DMS153 treated with DMSO at 0.1 percent for 48 hours (cell line): ENCODE results near the gene RNF32.

Experiments used
- DNase-seq: peaks from one replicate; lab custom pipeline; 2025; ENCODE audit not compliant: unreplicated experiment; lab: John Stamatoyannopoulos, UW

The RNF32 gene

GRCh38 chr7:156640257-156640948 lies at the start of gene RNF32:
TSS of gene RNF32 (plus strand) at chr7:156640774. CDS start at chr7:156643878, 3,104 bp downstream.
- peak; percentile 85 for DNase-seq

- no peak for DNase-seq
These were observed 48.3 kb upstream of the RNF32 start for GRCh38 chr7:156592155-156592884.

- no peak for DNase-seq
These were observed 46.1 kb upstream of the RNF32 start for GRCh38 chr7:156594283-156595080.

- no peak for DNase-seq
These were observed 40.1 kb upstream of the RNF32 start for GRCh38 chr7:156600496-156600895.

- DNase-seq, result no peak
These were observed 38.3 kb upstream of the RNF32 start for GRCh38 chr7:156602283-156602682.

- DNase-seq, result no peak
These were observed 37.6 kb upstream of the RNF32 start for GRCh38 chr7:156603011-156603410.

- no peak for DNase-seq
These were observed 36.9 kb upstream of the RNF32 start for GRCh38 chr7:156603629-156604028.

- no peak for DNase-seq
These were observed 36.3 kb upstream of the RNF32 start for GRCh38 chr7:156604311-156604710.

GRCh38 chr7:156604836-156605695 lies 35.5 kb upstream of the RNF32 start:
- no peak for DNase-seq

- DNase-seq, result no peak
These were observed 34.4 kb upstream of the RNF32 start for GRCh38 chr7:156606135-156606534.

- no peak for DNase-seq
These were observed 33.8 kb upstream of the RNF32 start for GRCh38 chr7:156606691-156607331.

- no peak for DNase-seq
These were observed 33.0 kb upstream of the RNF32 start for GRCh38 chr7:156607332-156608172.

- DNase-seq, result no peak
These were observed 32.4 kb upstream of the RNF32 start for GRCh38 chr7:156608173-156608478.

GRCh38 chr7:156609010-156609877 lies 31.3 kb upstream of the RNF32 start:
- no peak for DNase-seq

- no peak for DNase-seq
These were observed 30.4 kb upstream of the RNF32 start for GRCh38 chr7:156610130-156610529.

- no peak for DNase-seq
These were observed 30.0 kb upstream of the RNF32 start for GRCh38 chr7:156610601-156611000.

GRCh38 chr7:156611014-156612010 lies 29.3 kb upstream of the RNF32 start:
- DNase-seq, result no peak
